Astrocyte (in vitro differentiated cells and primary cell): ENCODE results near the gene ZNF75A.

Source experiments
- EZH2 ChIP-seq: IDR thresholded peaks from 2 replicates; pipeline ENCODE4 v1.6.1; 2012; ENCODE audit warnings: mild to moderate bottlenecking, low read length, inconsistent platforms; ENCODE audit not compliant: insufficient read depth
- TF ChIP-seq, protein P1 (sequence below): IDR thresholded peaks from 2 replicates; pipeline ENCODE4 v1.5.1; 2011; ENCODE audit warnings: low read depth, mild to moderate bottlenecking, inconsistent platforms, low read length, moderate library complexity; ENCODE audit not compliant: insufficient read depth

DNA sequence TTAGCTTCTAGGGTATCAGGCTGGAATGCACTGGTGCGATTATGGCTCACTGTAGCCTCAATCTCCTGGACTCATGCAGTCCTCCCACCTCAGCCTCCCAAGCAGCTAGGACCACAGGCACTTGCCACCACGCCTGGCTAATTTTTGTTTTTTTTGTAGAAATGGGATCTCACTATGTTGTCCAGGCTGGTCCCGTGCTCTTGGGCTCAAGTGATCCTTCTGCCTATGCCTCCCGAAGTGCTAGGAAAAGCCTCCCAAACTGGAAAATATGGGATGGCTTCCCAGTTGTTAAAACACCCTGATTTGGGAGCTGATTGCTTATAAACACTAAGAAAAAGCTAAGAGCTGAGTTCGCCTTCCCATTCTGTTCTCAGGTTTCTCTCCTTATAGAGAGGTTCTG lies 28.6 kb upstream of the ZNF75A start:
- TF ChIP-seq, protein P1, sequence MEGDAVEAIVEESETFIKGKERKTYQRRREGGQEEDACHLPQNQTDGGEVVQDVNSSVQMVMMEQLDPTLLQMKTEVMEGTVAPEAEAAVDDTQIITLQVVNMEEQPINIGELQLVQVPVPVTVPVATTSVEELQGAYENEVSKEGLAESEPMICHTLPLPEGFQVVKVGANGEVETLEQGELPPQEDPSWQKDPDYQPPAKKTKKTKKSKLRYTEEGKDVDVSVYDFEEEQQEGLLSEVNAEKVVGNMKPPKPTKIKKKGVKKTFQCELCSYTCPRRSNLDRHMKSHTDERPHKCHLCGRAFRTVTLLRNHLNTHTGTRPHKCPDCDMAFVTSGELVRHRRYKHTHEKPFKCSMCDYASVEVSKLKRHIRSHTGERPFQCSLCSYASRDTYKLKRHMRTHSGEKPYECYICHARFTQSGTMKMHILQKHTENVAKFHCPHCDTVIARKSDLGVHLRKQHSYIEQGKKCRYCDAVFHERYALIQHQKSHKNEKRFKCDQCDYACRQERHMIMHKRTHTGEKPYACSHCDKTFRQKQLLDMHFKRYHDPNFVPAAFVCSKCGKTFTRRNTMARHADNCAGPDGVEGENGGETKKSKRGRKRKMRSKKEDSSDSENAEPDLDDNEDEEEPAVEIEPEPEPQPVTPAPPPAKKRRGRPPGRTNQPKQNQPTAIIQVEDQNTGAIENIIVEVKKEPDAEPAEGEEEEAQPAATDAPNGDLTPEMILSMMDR = no peak
- no peak for TF ChIP-seq EZH2
